Neural cell (in vitro differentiated cells): ENCODE data around the gene PAK5. TPM values are rescaled to one million over a fixed set of nuclear protein-coding genes. Genes with fewer than 3 reads are reported as not detected.

Experiments used
- H2AFZ ChIP-seq: fragments of 200-600, 300-800 bp; sonication (generic), shearing (Covaris generic); 2 replicates; pipeline ENCODE4 v1.6.0; 2014; ENCODE audit warnings: low read depth, mild to moderate bottlenecking, antibody characterized with exemption, low read length, moderate library complexity
- H3F3A ChIP-seq: fragments of 200-600 bp; shearing (Covaris generic); 2 replicates; pipeline ENCODE4 v1.6.1; 2016; ENCODE audit warnings: mild to moderate bottlenecking, moderate library complexity, mixed read lengths, antibody characterized with exemption, low read length; ENCODE audit not compliant: insufficient read depth, poor library complexity, severe bottlenecking
- H3K27ac ChIP-seq: fragments of 200-600, 300-800 bp; sonication (generic), shearing (Covaris generic); 2 replicates; pipeline ENCODE4 v1.5.1; 2014; ENCODE audit warnings: mild to moderate bottlenecking, low read length, moderate library complexity
- H3K27me3 ChIP-seq: fragments of 300-800, 200-600 bp; sonication (generic), shearing (Covaris generic); 2 replicates; pipeline ENCODE4 v1.6.0; 2014; ENCODE audit warnings: mild to moderate bottlenecking, low read depth, low read length, moderate library complexity; ENCODE audit not compliant: insufficient read depth
- H3K36me3 ChIP-seq: fragments of 300-800, 200-600 bp; sonication (generic), shearing (Covaris generic); 2 replicates; pipeline ENCODE4 v1.5.1; 2014; ENCODE audit warnings: mild to moderate bottlenecking, antibody characterized with exemption, low read length, moderate library complexity; ENCODE audit not compliant: insufficient read depth
- H3K4me2 ChIP-seq: fragments of 300-800, 200-600 bp; sonication (generic), shearing (Covaris generic); 2 replicates; pipeline ENCODE4 v1.6.0; 2014; ENCODE audit warnings: mild to moderate bottlenecking, low read length
- H3K4me3 ChIP-seq: fragments of 300-800, 200-600 bp; sonication (generic), shearing (Covaris generic); 2 replicates; pipeline ENCODE4 v1.5.1; 2014; ENCODE audit warnings: mild to moderate bottlenecking, low read length, moderate library complexity
- H3K79me2 ChIP-seq: fragments of 200-600 bp; shearing (Covaris generic); replicated peaks from 2 replicates; pipeline ENCODE4 v1.6.0; 2014; ENCODE audit warnings: mild to moderate bottlenecking, low read length, moderate library complexity; ENCODE audit not compliant: insufficient read depth
- H3K9ac ChIP-seq: fragments of 300-800, 200-600 bp; sonication (generic), shearing (Covaris generic); 2 replicates; pipeline ENCODE4 v1.6.1; 2016; ENCODE audit warnings: mild to moderate bottlenecking, low read length, mixed read lengths
- H3K9me2 ChIP-seq: fragments of 200-600 bp; shearing (Covaris generic); 2 replicates; pipeline ENCODE4 v1.6.1; 2016; ENCODE audit warnings: mild to moderate bottlenecking, low read length, mixed read lengths; ENCODE audit not compliant: insufficient read depth
- H3K9me3 ChIP-seq: fragments of 200-600, 300-800 bp; sonication (generic), shearing (Covaris generic); 2 replicates; pipeline ENCODE4 v1.6.1; 2016; ENCODE audit warnings: mild to moderate bottlenecking, mixed run types, low read length, moderate library complexity, mixed read lengths
- H4K20me1 ChIP-seq: fragments of 200-600 bp; shearing (Covaris generic); 2 replicates; pipeline ENCODE4 v1.6.1; 2016; ENCODE audit warnings: mild to moderate bottlenecking, mixed run types; ENCODE audit not compliant: insufficient read depth
- EP300 ChIP-seq: fragments of 450-650 bp; conservative IDR thresholded peaks from 2 replicates; pipeline ENCODE4 v1.6.1; 2014; ENCODE audit warnings: antibody characterized with exemption, mild to moderate bottlenecking, moderate library complexity; ENCODE audit not compliant: poor library complexity, severe bottlenecking
- EZH2 ChIP-seq: fragments of 200-600, 300-800 bp; shearing (Covaris generic), sonication (generic); IDR thresholded peaks from 2 replicates; pipeline ENCODE4 v1.6.1; 2014; ENCODE audit warnings: antibody characterized with exemption, low read length, borderline replicate concordance, mild to moderate bottlenecking; ENCODE audit not compliant: insufficient read depth, poor library complexity, severe bottlenecking
- MXI1 ChIP-seq: fragments of 450-650 bp; conservative IDR thresholded peaks from 2 replicates; pipeline ENCODE4 v1.6.1; 2014; ENCODE audit warnings: antibody characterized with exemption, mild to moderate bottlenecking; ENCODE audit not compliant: poor library complexity, severe bottlenecking
- POLR2AphosphoS5 ChIP-seq: IDR thresholded peaks from 2 replicates; pipeline ENCODE4 v1.6.1; 2012
- RAD21 ChIP-seq: fragments of 450-650 bp; conservative IDR thresholded peaks from 2 replicates; pipeline ENCODE4 v1.6.1; 2014; ENCODE audit warnings: antibody characterized with exemption, mild to moderate bottlenecking, moderate library complexity
- SMC3 ChIP-seq: fragments of 450-650 bp; conservative IDR thresholded peaks from 2 replicates; pipeline ENCODE4 v1.6.1; 2014; ENCODE audit warnings: antibody characterized with exemption, mild to moderate bottlenecking, moderate library complexity; ENCODE audit not compliant: poor library complexity
- TAF1 ChIP-seq: IDR thresholded peaks from 2 replicates; pipeline ENCODE4 v1.6.1; 2012; ENCODE audit warnings: low read depth
- polyA plus RNA-seq: library from polyadenylated mRNA; depleted of rRNA; stranded (reverse); fragments of >200 nt; gene quantifications from 2 replicates; pipeline ENCODE4 v1.2.3, GENCODE V29; 2014
- TF ChIP-seq, protein P1 (sequence below): IDR thresholded peaks from 2 replicates; pipeline ENCODE4 v1.6.1; 2012; ENCODE audit warnings: borderline replicate concordance

PAK5 gene
- polyA plus RNA-seq, 1 donor from 2014 or later = 48.3 TPM

GRCh38 chr20:9514461-9515213 is 324.2 kb downstream of the PAK5 start, which contains the start of gene LAMP5:
Gene LAMP5, plus strand, starts transcription at chr20:9514590. Its CDS starts 263 bp downstream, at chr20:9514853.
- Histone ChIP-seq H3F3A (no peaks in the 10 kb centered on the region), H3K27me3 (peaks cover 91% of the 10 kb centered on the region), H3K79me2 (no peaks in the 10 kb centered on the region), H4K20me1 (no peaks in the 10 kb centered on the region), H2AFZ (no peak within 1 kb of the TSS), H3K4me3 (peak within 1 kb of the TSS; percentile 64), H3K36me3 (no peaks in the 10 kb centered on the region), H3K9me3 (no peaks in the 10 kb centered on the region), H3K4me2 (peak within 1 kb of the TSS; percentile 49), H3K9ac (peak within 1 kb of the TSS; percentile 25), H3K9me2 (no peaks in the 10 kb centered on the region), H3K27ac (no peak within 1 kb of the TSS)
- TF ChIP-seq TAF1 (no peak), EZH2 (peak; percentile 81), SMC3 (no peak)
- TF ChIP-seq, protein P1, sequence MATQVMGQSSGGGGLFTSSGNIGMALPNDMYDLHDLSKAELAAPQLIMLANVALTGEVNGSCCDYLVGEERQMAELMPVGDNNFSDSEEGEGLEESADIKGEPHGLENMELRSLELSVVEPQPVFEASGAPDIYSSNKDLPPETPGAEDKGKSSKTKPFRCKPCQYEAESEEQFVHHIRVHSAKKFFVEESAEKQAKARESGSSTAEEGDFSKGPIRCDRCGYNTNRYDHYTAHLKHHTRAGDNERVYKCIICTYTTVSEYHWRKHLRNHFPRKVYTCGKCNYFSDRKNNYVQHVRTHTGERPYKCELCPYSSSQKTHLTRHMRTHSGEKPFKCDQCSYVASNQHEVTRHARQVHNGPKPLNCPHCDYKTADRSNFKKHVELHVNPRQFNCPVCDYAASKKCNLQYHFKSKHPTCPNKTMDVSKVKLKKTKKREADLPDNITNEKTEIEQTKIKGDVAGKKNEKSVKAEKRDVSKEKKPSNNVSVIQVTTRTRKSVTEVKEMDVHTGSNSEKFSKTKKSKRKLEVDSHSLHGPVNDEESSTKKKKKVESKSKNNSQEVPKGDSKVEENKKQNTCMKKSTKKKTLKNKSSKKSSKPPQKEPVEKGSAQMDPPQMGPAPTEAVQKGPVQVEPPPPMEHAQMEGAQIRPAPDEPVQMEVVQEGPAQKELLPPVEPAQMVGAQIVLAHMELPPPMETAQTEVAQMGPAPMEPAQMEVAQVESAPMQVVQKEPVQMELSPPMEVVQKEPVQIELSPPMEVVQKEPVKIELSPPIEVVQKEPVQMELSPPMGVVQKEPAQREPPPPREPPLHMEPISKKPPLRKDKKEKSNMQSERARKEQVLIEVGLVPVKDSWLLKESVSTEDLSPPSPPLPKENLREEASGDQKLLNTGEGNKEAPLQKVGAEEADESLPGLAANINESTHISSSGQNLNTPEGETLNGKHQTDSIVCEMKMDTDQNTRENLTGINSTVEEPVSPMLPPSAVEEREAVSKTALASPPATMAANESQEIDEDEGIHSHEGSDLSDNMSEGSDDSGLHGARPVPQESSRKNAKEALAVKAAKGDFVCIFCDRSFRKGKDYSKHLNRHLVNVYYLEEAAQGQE = peak; percentile 19

DNA sequence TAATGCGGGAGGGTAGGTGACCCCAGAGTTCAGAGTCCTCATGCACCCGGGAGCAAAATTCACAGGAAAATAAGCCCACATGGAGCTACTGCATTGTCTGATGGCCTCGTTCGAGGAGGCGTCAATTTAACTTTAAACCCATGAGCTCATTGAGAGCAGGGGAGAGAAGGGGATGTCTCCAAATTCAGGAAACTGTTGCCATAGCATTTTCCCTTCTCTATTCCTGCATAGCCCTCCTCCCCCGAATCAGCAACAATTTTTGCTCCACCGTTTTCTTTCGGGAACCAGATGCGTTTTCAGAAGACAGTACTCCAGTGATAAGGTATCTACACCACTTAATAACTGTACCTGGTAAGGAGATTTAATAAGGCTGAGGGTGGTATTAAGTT is 324.8 kb downstream of the PAK5 start:
- Histone ChIP-seq H3F3A (no peaks in the 10 kb centered on the region), H3K27ac (no peak overlapping the region), H3K9me3 (no peaks in the 10 kb centered on the region), H4K20me1 (no peaks in the 10 kb centered on the region), H3K27me3 (peaks cover 97% of the 10 kb centered on the region), H3K4me2 (peak overlapping the region; percentile 41), H3K36me3 (no peaks in the 10 kb centered on the region), H3K79me2 (no peaks in the 10 kb centered on the region), H3K9me2 (no peaks in the 10 kb centered on the region), H3K4me3 (peak overlapping the region; percentile 64), H3K9ac (peak overlapping the region; percentile 25), H2AFZ (no peak overlapping the region)
- TF ChIP-seq EP300 (no peak), RAD21 (no peak), EZH2 (no peak), POLR2AphosphoS5 (no peak), MXI1 (no peak), TAF1 (no peak), SMC3 (no peak)
- TF ChIP-seq, protein P1 = no peak
